Nephron (organoid): ENCODE results near the gene KAZALD1.

Source experiments
- H3K27ac Mint-ChIP-seq, 3 experiments: 2 replicates each; pipeline ENCODE4 v1.8.0; 2020; ENCODE audit warnings: mixed read lengths in 3 of 3, mild to moderate bottlenecking in 2 of 3, moderate library complexity in 1 of 3
- H3K27me3 Mint-ChIP-seq: 2 replicates; pipeline ENCODE4 v1.8.0; 2021; ENCODE audit warnings: low read depth, mild to moderate bottlenecking, moderate library complexity, mixed read lengths
- H3K36me3 Mint-ChIP-seq: 2 replicates; pipeline ENCODE4 v1.8.0; 2020; ENCODE audit warnings: low read depth, mixed read lengths
- H3K4me1 Mint-ChIP-seq: 2 replicates; pipeline ENCODE4 v1.8.0; 2020; ENCODE audit warnings: mixed read lengths
- H3K4me3 Mint-ChIP-seq, 3 experiments: 2 replicates each; pipeline ENCODE4 v1.8.0; 2020; ENCODE audit warnings: mild to moderate bottlenecking in 3 of 3, mixed read lengths in 3 of 3, moderate library complexity in 2 of 3
- H3K9me3 Mint-ChIP-seq: 2 replicates; pipeline ENCODE4 v1.8.0; 2020; ENCODE audit warnings: mixed read lengths
- TF ChIP-seq, protein P1 (sequence below), 3 experiments: fragments of 200-600 bp; sonication (generic); IDR thresholded peaks; one replicate each; pipeline ENCODE4 v1.5.0; 2021; ENCODE audit warnings: antibody characterized with exemption in 3 of 3; ENCODE audit not compliant: unreplicated experiment in 3 of 3

KAZALD1 gene

DNA sequence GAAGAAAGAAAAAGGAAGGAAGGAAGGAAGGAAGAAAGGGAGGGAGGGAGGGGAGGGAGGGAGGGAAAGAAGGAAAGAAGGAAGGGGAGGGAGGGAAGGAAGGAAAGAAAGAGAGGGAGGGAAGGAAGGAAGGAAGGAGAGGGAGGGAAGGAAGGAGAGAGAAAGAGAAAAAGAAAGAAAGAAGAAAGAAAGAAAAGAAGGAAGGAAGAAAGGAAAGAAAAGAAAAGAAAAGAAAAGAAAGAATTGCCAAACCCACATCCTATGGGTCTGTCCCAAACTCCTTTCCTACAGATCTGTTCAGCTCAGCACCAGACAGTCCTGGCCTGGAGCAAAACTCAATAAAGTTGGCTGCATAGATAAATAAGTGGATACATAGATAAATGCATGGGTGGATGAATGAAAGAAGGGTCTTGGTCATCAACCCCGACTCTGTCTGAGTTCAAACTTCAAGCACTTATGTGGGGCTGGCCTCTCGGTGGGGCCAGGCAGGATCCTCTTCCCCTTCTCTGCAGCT is 52.2 kb downstream of the KAZALD1 start:
- Mint-ChIP-seq H3K4me3 (no peak overlapping the region), H3K4me1 (peaks cover 12% of the 10 kb centered on the region), H3K36me3 (no peaks in the 10 kb centered on the region), H3K27ac (no peak overlapping the region), H3K9me3 (no peaks in the 10 kb centered on the region), H3K27me3 (peaks cover 82% of the 10 kb centered on the region)
- TF ChIP-seq, protein P1, sequence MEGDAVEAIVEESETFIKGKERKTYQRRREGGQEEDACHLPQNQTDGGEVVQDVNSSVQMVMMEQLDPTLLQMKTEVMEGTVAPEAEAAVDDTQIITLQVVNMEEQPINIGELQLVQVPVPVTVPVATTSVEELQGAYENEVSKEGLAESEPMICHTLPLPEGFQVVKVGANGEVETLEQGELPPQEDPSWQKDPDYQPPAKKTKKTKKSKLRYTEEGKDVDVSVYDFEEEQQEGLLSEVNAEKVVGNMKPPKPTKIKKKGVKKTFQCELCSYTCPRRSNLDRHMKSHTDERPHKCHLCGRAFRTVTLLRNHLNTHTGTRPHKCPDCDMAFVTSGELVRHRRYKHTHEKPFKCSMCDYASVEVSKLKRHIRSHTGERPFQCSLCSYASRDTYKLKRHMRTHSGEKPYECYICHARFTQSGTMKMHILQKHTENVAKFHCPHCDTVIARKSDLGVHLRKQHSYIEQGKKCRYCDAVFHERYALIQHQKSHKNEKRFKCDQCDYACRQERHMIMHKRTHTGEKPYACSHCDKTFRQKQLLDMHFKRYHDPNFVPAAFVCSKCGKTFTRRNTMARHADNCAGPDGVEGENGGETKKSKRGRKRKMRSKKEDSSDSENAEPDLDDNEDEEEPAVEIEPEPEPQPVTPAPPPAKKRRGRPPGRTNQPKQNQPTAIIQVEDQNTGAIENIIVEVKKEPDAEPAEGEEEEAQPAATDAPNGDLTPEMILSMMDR (IDR thresholded peaks at IDR 0.05; ENCODE audit: unreplicated experiment in 3 of 3), result no peak

DNA sequence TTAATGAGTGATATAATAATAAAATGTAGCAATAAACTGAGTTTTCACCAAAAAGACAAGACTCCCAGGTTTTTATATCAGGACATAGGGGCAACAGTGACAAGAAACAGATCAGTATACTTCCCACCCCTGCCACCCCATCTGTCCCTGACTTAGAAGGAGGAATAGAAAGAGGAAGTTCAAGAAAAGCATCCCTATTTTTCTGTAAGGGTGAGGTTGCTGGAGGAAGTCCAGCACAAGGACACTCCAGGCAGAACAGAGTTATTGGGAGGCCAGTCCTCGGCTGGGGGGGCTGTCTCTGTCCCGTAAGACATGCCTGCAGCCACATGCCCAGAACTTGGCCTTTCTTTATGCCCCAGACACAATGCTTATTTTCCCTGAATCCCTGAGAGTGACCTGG is 52.9 kb downstream of the KAZALD1 start:
- Mint-ChIP-seq H3K36me3 (no peaks in the 10 kb centered on the region), H3K9me3 (no peaks in the 10 kb centered on the region), H3K27ac (no peak overlapping the region), H3K27me3 (peaks cover 83% of the 10 kb centered on the region), H3K4me1 (peaks cover 12% of the 10 kb centered on the region), H3K4me3 (no peak overlapping the region)
- TF ChIP-seq, protein P1 (IDR thresholded peaks at IDR 0.05; ENCODE audit: unreplicated experiment in 3 of 3), result no peak
